ENCODE results near the gene EYA3.

Gene EYA3

GRCh38 chr1:27935721-27936120 lies 152.7 kb downstream of the EYA3 start:
- DNase-seq = no peak

GRCh38 chr1:27934818-27935549 lies 153.4 kb downstream of the EYA3 start, which contains the start of gene SMPDL3B:
SMPDL3B (plus strand) TSS chr1:27935000; CDS start chr1:27935184, 184 bp downstream.
- DNase-seq = peak; percentile 32

GRCh38 chr1:27931759-27932158 lies 156.7 kb downstream of the EYA3 start:
- DNase-seq = peak; percentile 53

GRCh38 chr1:27931184-27931583 lies 157.2 kb downstream of the EYA3 start:
- no peak for DNase-seq

- no peak for DNase-seq
Observed at GRCh38 chr1:27928216-27928954, 160.0 kb downstream of the EYA3 start.

GRCh38 chr1:27922272-27922671 lies 166.1 kb downstream of the EYA3 start:
- DNase-seq = no peak
